ENCODE measurements around the gene MYO16. TPM values are rescaled to one million over a fixed set of nuclear protein-coding genes. Genes with fewer than 3 reads are reported as not detected.

MYO16 gene
- total RNA-seq, 1 experiment from 2014 or later, result 0.49 TPM

DNA sequence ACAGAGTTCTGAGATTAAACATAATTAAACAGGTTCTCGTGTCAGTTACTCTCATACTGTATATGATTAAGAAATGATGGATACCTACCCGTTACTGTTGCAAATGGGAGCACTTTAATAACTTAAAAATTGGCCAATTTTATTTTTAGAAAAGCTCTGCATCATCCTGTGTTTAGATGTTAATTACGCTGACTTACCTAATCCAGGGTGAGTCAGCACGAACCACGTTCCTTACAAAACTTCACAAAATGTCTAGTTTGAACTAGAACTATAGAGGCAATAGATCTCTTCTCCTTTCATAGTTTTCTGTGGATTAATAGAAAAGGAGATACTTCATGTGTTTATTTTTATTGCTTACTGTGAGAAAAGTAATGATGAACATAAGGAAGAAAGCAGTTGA, 363.9 kb downstream of the MYO16 start:
- ChIA-PET POLR2A (ENCODE audit: low non-redundant PET) (no interaction called here), CTCF (no interaction called here)
- no TSS peak for BruUV-seq (replicated peaks)

DNA sequence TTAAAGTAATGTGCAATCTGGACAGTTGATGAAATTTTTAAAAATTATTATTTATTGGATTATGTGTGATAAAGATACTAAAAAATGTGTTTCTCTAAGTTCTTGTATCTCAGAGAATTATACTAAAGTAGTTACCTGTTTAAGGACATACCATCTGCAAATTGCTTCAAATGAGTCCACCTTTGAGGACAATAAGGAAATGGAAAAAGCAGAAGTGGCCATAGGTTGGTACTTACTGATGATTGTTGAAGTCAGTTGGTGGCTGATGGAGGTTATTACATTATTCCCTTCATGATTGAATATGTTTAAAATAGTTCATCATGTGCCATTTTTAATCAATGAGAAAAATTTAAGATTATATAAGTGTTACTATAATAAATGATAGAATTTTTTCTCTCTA, 367.0 kb downstream of the MYO16 start:
- Histone ChIP-seq H3K27ac (ENCODE audit: low read depth, low read length, poor library complexity, severe bottlenecking) (no peak overlapping the region), H3K9me3 (ENCODE audit: low read depth, low read length, poor library complexity, severe bottlenecking) (no peaks in the 10 kb centered on the region), H3K4me3 (ENCODE audit: low read depth, low read length, poor library complexity, severe bottlenecking) (no peak overlapping the region), H3K36me3 (ENCODE audit: insufficient read depth, low read length, poor library complexity, severe bottlenecking) (no peaks in the 10 kb centered on the region), H3K4me1 (ENCODE audit: insufficient read depth, low read length, poor library complexity, severe bottlenecking) (peaks cover 9% of the 10 kb centered on the region), H3K27me3 (replicated peaks; ENCODE audit: insufficient read depth, low read depth, low read length, poor library complexity) (no peaks in the 10 kb centered on the region)
- BruUV-seq (replicated peaks), result no TSS peak
- ChIA-PET POLR2A (ENCODE audit: low non-redundant PET) (no interaction called here), CTCF (no interaction called here)
- TF ChIP-seq CTCF (conservative IDR thresholded peaks at IDR 0.05; ENCODE audit: low read depth, low read length), result no peak
- no peak for TF ChIP-seq EZH2 (IDR thresholded peaks at IDR 0.05; ENCODE audit: borderline replicate concordance, low read depth, low read length, poor library complexity, severe bottlenecking)
- DNase-seq (ENCODE audit: low spot score), result no peak
- intact Hi-C loops (cut with micrococcal nuclease; ENCODE audit: unreplicated experiment), result no loop called here

More for the DNA sequence above, 363.9 kb downstream of the MYO16 start:
- intact Hi-C loops (cut with micrococcal nuclease; ENCODE audit: unreplicated experiment), result no loop called here
- H3K9me3 ChIP-seq (ENCODE audit: low read depth, low read length, poor library complexity, severe bottlenecking), result no peaks in the 10 kb centered on the region
- H3K4me3 ChIP-seq (ENCODE audit: low read depth, low read length, poor library complexity, severe bottlenecking), result no peak overlapping the region
- no peaks in the 10 kb centered on the region for H3K4me1 ChIP-seq (ENCODE audit: insufficient read depth, low read length, poor library complexity, severe bottlenecking)
- H3K27me3 ChIP-seq (replicated peaks; ENCODE audit: insufficient read depth, low read depth, low read length, poor library complexity), result no peaks in the 10 kb centered on the region
- no peak for DNase-seq (ENCODE audit: low spot score)
- H3K27ac ChIP-seq (ENCODE audit: low read depth, low read length, poor library complexity, severe bottlenecking), result no peak overlapping the region
- H3K36me3 ChIP-seq (ENCODE audit: insufficient read depth, low read length, poor library complexity, severe bottlenecking), result no peaks in the 10 kb centered on the region
- TF ChIP-seq CTCF (conservative IDR thresholded peaks at IDR 0.05; ENCODE audit: low read depth, low read length) (no peak), EZH2 (IDR thresholded peaks at IDR 0.05; ENCODE audit: borderline replicate concordance, low read depth, low read length, poor library complexity, severe bottlenecking) (no peak)

- BruUV-seq (replicated peaks), result no TSS peak
- CTCF ChIA-PET, result no interaction called here
- intact Hi-C loops (cut with micrococcal nuclease; ENCODE audit: unreplicated experiment), result no loop called here
- H3K4me1 ChIP-seq (ENCODE audit: insufficient read depth, low read length, poor library complexity, severe bottlenecking), result peaks cover 9% of the 10 kb centered on the region
- no peaks in the 10 kb centered on the region for H3K9me3 ChIP-seq (ENCODE audit: low read depth, low read length, poor library complexity, severe bottlenecking)
- peak; percentile 57 for DNase-seq (ENCODE audit: low spot score)
- H3K36me3 ChIP-seq (ENCODE audit: insufficient read depth, low read length, poor library complexity, severe bottlenecking), result no peaks in the 10 kb centered on the region
- POLR2A ChIA-PET (ENCODE audit: low non-redundant PET), result no interaction called here
- TF ChIP-seq CTCF (conservative IDR thresholded peaks at IDR 0.05; ENCODE audit: low read depth, low read length) (no peak), EZH2 (IDR thresholded peaks at IDR 0.05; ENCODE audit: borderline replicate concordance, low read depth, low read length, poor library complexity, severe bottlenecking) (no peak)
- no peaks in the 10 kb centered on the region for H3K27me3 ChIP-seq (replicated peaks; ENCODE audit: insufficient read depth, low read depth, low read length, poor library complexity)
- H3K4me3 ChIP-seq (ENCODE audit: low read depth, low read length, poor library complexity, severe bottlenecking), result no peak overlapping the region
- no peak overlapping the region for H3K27ac ChIP-seq (ENCODE audit: low read depth, low read length, poor library complexity, severe bottlenecking)
Observed at GRCh38 chr13:109000207-109000606, 370.8 kb downstream of the MYO16 start.
